Endodermal cell (in vitro differentiated cells): ENCODE results near the gene SRSF1. TPM values are rescaled to one million over a fixed set of nuclear protein-coding genes. Genes with fewer than 3 reads are reported as not detected.

Experiments used
- DNase-seq: peaks from one replicate; pipeline ENCODE4 v3.0.0-alpha.2; 2017
- H3K27ac ChIP-seq: 2 replicates; pipeline ENCODE4 v1.5.1; 2013; ENCODE audit warnings: mild to moderate bottlenecking, low read depth, low read length, moderate library complexity
- H3K27me3 ChIP-seq: 2 replicates; pipeline ENCODE4 v1.6.1; 2013; ENCODE audit warnings: mild to moderate bottlenecking, low read length, moderate library complexity; ENCODE audit not compliant: insufficient read depth, control insufficient read depth, poor library complexity, severe bottlenecking
- H3K36me3 ChIP-seq: 2 replicates; pipeline ENCODE4 v1.7.0; 2013; ENCODE audit warnings: mild to moderate bottlenecking, low read length, moderate library complexity; ENCODE audit not compliant: control insufficient read depth, insufficient read depth
- H3K4me1 ChIP-seq: one replicate; pipeline ENCODE4 v1.7.0; 2013; ENCODE audit warnings: low read length; ENCODE audit not compliant: control insufficient read depth, insufficient read depth
- H3K4me3 ChIP-seq: 2 replicates; pipeline ENCODE4 v1.5.1; 2013; ENCODE audit warnings: mild to moderate bottlenecking, low read length, moderate library complexity
- H3K9ac ChIP-seq: 2 replicates; pipeline ENCODE4 v1.6.1; 2013; ENCODE audit warnings: mild to moderate bottlenecking, low read length, moderate library complexity; ENCODE audit not compliant: poor library complexity, severe bottlenecking; ENCODE audit errors: extremely low read depth
- H3K9me3 ChIP-seq: 2 replicates; pipeline ENCODE4 v1.6.1; 2013; ENCODE audit warnings: mild to moderate bottlenecking, low read length, moderate library complexity; ENCODE audit not compliant: control insufficient read depth
- H3K27ac Mint-ChIP-seq: 2 replicates; pipeline ENCODE4 v1.8.0; 2020; ENCODE audit warnings: mixed read lengths
- H3K27me3 Mint-ChIP-seq: 2 replicates; pipeline ENCODE4 v1.8.0; 2021; ENCODE audit warnings: mild to moderate bottlenecking, mixed read lengths; ENCODE audit not compliant: insufficient read depth
- H3K36me3 Mint-ChIP-seq: 2 replicates; pipeline ENCODE4 v1.8.0; 2020; ENCODE audit warnings: low read depth, mixed read lengths
- H3K4me1 Mint-ChIP-seq: 2 replicates; pipeline ENCODE4 v1.8.0; 2020; ENCODE audit warnings: mixed read lengths
- H3K4me3 Mint-ChIP-seq: 2 replicates; pipeline ENCODE4 v1.8.0; 2020; ENCODE audit warnings: mild to moderate bottlenecking, moderate library complexity, mixed read lengths
- H3K9me3 Mint-ChIP-seq: 2 replicates; pipeline ENCODE4 v1.8.0; 2020; ENCODE audit warnings: mild to moderate bottlenecking, mixed read lengths
- CTCF ChIP-seq: fragments of 200-600 bp; sonication (generic); conservative IDR thresholded peaks from 2 replicates; pipeline ENCODE4 v1.5.0; 2021; ENCODE audit warnings: antibody characterized with exemption, mild to moderate bottlenecking
- WGBS, 2 experiments: methylation state at CpG; one replicate each; pipeline versions ENCODE4 v1.1.5 to v1.1.7; 2013; ENCODE audit warnings: missing lambda C conversion rate in 2 of 2, mixed read lengths in 1 of 2; ENCODE audit not compliant: insufficient coverage in 1 of 2, insufficient read length in 1 of 2; 5-methylcytosine and 5-hydroxymethylcytosine counted together
- total RNA-seq, 2 donors: library from RNA; stranded (reverse); fragmentation: NEBNext Ultra II Directional in 1 of 2; extraction: Animal tissue kit (Norgen Biotek cat#: 25700) in 1 of 2; gene quantifications; 2 replicates in 1 of 2; 3 replicates in 1 of 2; pipeline ENCODE4 v1.2.1, GENCODE V29; 2021

SRSF1 gene
- total RNA-seq, 2 donors from 2014 or later, result 339 to 361 TPM

- no peak overlapping the region for H3K27ac Mint-ChIP-seq
- DNase-seq, result peak; percentile 53
These were observed 41.4 kb downstream of the SRSF1 start for GRCh38 chr17:57965521-57966160.

GRCh38 chr17:57963149-57963511 is 43.9 kb downstream of the SRSF1 start:
- H3K36me3 ChIP-seq, result no peaks in the 10 kb centered on the region
- no peaks in the 10 kb centered on the region for H3K9me3 ChIP-seq
- 86 to 93% methylated on average over 1 to 6 of the region's 6 CpGs for WGBS, 2 experiments
- peak; percentile 7 for DNase-seq
- Mint-ChIP-seq H3K27me3 (peaks cover 20% of the 10 kb centered on the region), H3K4me3 (no peak overlapping the region), H3K4me1 (peaks cover 19% of the 10 kb centered on the region), H3K36me3 (no peaks in the 10 kb centered on the region), H3K27ac (no peak overlapping the region), H3K9me3 (no peaks in the 10 kb centered on the region)
- no peak overlapping the region for H3K4me3 ChIP-seq
- H3K4me1 ChIP-seq, result peaks cover 7% of the 10 kb centered on the region
- H3K9ac ChIP-seq, result no peak overlapping the region
- no peaks in the 10 kb centered on the region for H3K27me3 ChIP-seq
- no peak overlapping the region for H3K27ac ChIP-seq
- TF ChIP-seq CTCF, result no peak

More at GRCh38 chr17:57965521-57966160, 41.4 kb downstream of the SRSF1 start:
- Mint-ChIP-seq H3K36me3 (no peaks in the 10 kb centered on the region), H3K4me3 (no peak overlapping the region), H3K27me3 (peaks cover 13% of the 10 kb centered on the region), H3K9me3 (no peaks in the 10 kb centered on the region), H3K4me1 (peaks cover 15% of the 10 kb centered on the region)
- H3K9me3 ChIP-seq, result no peaks in the 10 kb centered on the region
- WGBS, 2 experiments, result 90 to 92% methylated on average over 15 to 26 of the region's 26 CpGs
- TF ChIP-seq CTCF, result no peak
- no peak overlapping the region for H3K27ac ChIP-seq
- H3K4me1 ChIP-seq, result peaks cover 2% of the 10 kb centered on the region
- H3K4me3 ChIP-seq, result no peak overlapping the region
- H3K9ac ChIP-seq, result no peak overlapping the region
- H3K27me3 ChIP-seq, result no peaks in the 10 kb centered on the region
- H3K36me3 ChIP-seq, result no peaks in the 10 kb centered on the region

DNA sequence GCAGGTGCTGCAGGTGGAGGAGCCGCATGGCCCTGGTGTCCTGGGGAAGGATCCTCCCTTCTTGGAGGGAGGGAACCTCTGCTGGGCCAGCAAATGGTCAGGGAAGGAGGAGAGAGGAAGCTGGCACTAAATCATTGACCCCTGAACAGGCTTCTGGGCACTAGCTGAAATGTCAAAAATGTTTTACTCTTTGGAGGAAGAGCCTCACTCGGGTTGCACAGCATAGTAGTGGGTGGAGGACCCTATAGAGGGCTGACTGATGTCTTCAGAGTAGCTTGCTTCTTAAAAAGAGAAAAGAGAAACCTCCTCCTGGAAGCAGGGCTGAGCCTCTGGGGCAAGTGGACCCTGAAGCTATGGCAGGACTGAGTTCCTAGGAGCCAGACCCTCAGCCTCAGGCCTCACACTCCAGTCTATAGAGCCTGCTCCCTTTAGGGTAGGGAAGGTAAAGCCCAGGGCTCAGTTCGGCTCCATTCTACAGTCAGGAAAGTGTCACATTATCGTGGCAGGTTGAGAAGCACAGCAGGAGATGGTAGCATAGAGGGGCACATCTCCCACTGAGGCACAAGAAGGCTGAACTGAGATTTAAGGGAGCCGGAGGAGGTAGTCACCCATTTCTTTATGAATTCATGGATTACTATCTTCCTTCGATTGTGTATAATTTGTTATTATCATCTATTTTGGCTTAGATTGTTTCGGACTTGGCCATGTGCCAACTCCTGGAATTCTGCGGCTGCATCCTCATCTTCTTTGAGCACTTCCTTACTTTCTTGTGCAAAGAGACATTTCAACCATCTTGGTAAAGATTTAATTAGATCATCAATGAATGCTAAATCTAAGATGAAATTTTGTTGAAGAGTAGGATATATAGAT is 44.5 kb downstream of the SRSF1 start:
- H3K27ac ChIP-seq, result no peak overlapping the region
- Mint-ChIP-seq H3K4me1 (peaks cover 20% of the 10 kb centered on the region), H3K4me3 (no peak overlapping the region), H3K36me3 (no peaks in the 10 kb centered on the region), H3K9me3 (no peaks in the 10 kb centered on the region), H3K27me3 (peaks cover 26% of the 10 kb centered on the region), H3K27ac (no peak overlapping the region)
- H3K4me3 ChIP-seq, result no peak overlapping the region
- peak; percentile 33 for DNase-seq
- no peaks in the 10 kb centered on the region for H3K9me3 ChIP-seq
- peaks cover 7% of the 10 kb centered on the region for H3K4me1 ChIP-seq
- no peaks in the 10 kb centered on the region for H3K36me3 ChIP-seq
- 81 to 91% methylated on average over 3 to 8 of the region's 8 CpGs for WGBS, 2 experiments
- no peaks in the 10 kb centered on the region for H3K27me3 ChIP-seq
- H3K9ac ChIP-seq, result no peak overlapping the region
- no peak for TF ChIP-seq CTCF
